ENCODE data around the gene SLC24A3.
A peak's percentile ranks its signal among the peaks of the same experiment; 100 is the strongest.

The SLC24A3 gene

GRCh38 chr20:19429538-19429937 lies 217.1 kb downstream of the SLC24A3 start:
- in situ Hi-C loops (cut with MboI; ENCODE audit: low sequenced_read_pairs, unreplicated experiment) = no loop called here
- TF ChIP-seq CTCF (IDR thresholded peaks at IDR 0.05; ENCODE audit: borderline replicate concordance, control extremely low read depth, extremely low read depth, insufficient read depth, missing control alignments) = no peak
- no peak for DNase-seq (ENCODE audit: low spot score)

- no peak for DNase-seq (ENCODE audit: low spot score)
- in situ Hi-C loops (cut with MboI; ENCODE audit: low sequenced_read_pairs, unreplicated experiment) = no loop called here
- no peak for TF ChIP-seq CTCF (IDR thresholded peaks at IDR 0.05; ENCODE audit: borderline replicate concordance, control extremely low read depth, extremely low read depth, insufficient read depth, missing control alignments)
These were observed 218.3 kb downstream of the SLC24A3 start for GRCh38 chr20:19430641-19431315.

GRCh38 chr20:19431316-19431700 lies 218.9 kb downstream of the SLC24A3 start:
- no peak for DNase-seq (ENCODE audit: low spot score)
- no peak for TF ChIP-seq CTCF (IDR thresholded peaks at IDR 0.05; ENCODE audit: borderline replicate concordance, control extremely low read depth, extremely low read depth, insufficient read depth, missing control alignments)
- in situ Hi-C loops (cut with MboI; ENCODE audit: low sequenced_read_pairs, unreplicated experiment) = no loop called here

GRCh38 chr20:19431906-19432305 lies 219.5 kb downstream of the SLC24A3 start:
- in situ Hi-C loops (cut with MboI; ENCODE audit: low sequenced_read_pairs, unreplicated experiment) = no loop called here
- DNase-seq (ENCODE audit: low spot score) = no peak
- TF ChIP-seq CTCF (IDR thresholded peaks at IDR 0.05; ENCODE audit: borderline replicate concordance, control extremely low read depth, extremely low read depth, insufficient read depth, missing control alignments) = no peak

GRCh38 chr20:19433371-19434350 lies 221.2 kb downstream of the SLC24A3 start:
- TF ChIP-seq CTCF (IDR thresholded peaks at IDR 0.05; ENCODE audit: borderline replicate concordance, control extremely low read depth, extremely low read depth, insufficient read depth, missing control alignments) = no peak
- peak; percentile 17 for DNase-seq (ENCODE audit: low spot score)
- in situ Hi-C loops (cut with MboI; ENCODE audit: low sequenced_read_pairs, unreplicated experiment) = no loop called here

GRCh38 chr20:19435316-19435715 lies 222.9 kb downstream of the SLC24A3 start:
- in situ Hi-C loops (cut with MboI; ENCODE audit: low sequenced_read_pairs, unreplicated experiment) = no loop called here
- DNase-seq (ENCODE audit: low spot score) = no peak

More at GRCh38 chr20:19435316-19435715, 222.9 kb downstream of the SLC24A3 start:
- TF ChIP-seq CTCF (IDR thresholded peaks at IDR 0.05; ENCODE audit: borderline replicate concordance, control extremely low read depth, extremely low read depth, insufficient read depth, missing control alignments) = no peak
